GM12892 (cell line): ENCODE data around the gene FAH.

Experiments
- POLR2A ChIP-seq: IDR thresholded peaks from 2 replicates; pipeline ENCODE4 v1.6.1; 2011; ENCODE audit warnings: low read depth, low read length, control low read depth
- POLR2AphosphoS5 ChIP-seq: IDR thresholded peaks from 2 replicates; pipeline ENCODE4 v1.6.1; 2011; ENCODE audit warnings: low read depth, low read length, control low read depth
- TAF1 ChIP-seq: IDR thresholded peaks from 2 replicates; pipeline ENCODE4 v1.6.1; 2011; ENCODE audit warnings: low read depth, mild to moderate bottlenecking, control low read depth, low read length, borderline replicate concordance

GRCh38 chr15:80180468-80180867, 27.7 kb downstream of the FAH start:
- no peak for TF ChIP-seq POLR2A
- no peak for TF ChIP-seq TAF1
- no peak for TF ChIP-seq POLR2AphosphoS5
